HL-60 (cell line): ENCODE results near the gene ADRA2C.

Experiments
- CTCF ChIP-seq: IDR thresholded peaks from one replicate; pipeline ENCODE4 v1.5.1; 2011; ENCODE audit warnings: low read length, control low read depth, inconsistent platforms; ENCODE audit not compliant: insufficient read depth
- SPI1 ChIP-seq: IDR thresholded peaks from 2 replicates; pipeline ENCODE4 v1.6.1; 2012; ENCODE audit warnings: low read depth, mild to moderate bottlenecking, borderline replicate concordance

- TF ChIP-seq CTCF (no peak), SPI1 (no peak)
Measured at GRCh38 chr4:3790006-3790561, 23.9 kb downstream of the ADRA2C start.
